HepG2 (cell line): ENCODE data around the gene ADAMTS4. TPM values are rescaled to one million over a fixed set of nuclear protein-coding genes. Genes with fewer than 3 reads are reported as not detected.

ENCODE experiments used
- CREB1 ChIP-seq, 2 experiments: fragments of 450-650 bp in 1 of 2; IDR thresholded peaks; 2 replicates each; pipeline ENCODE4 v1.6.1; 2016 to 2017; ENCODE audit warnings: control low read depth in 1 of 2, mild to moderate bottlenecking in 1 of 2, missing compliant biosample characterization in 1 of 2, missing genetic modification characterization in 1 of 2
- DNMT3B ChIP-seq: conservative IDR thresholded peaks from 2 replicates; pipeline ENCODE4 v1.6.1; 2016; ENCODE audit warnings: missing biosample characterization, control low read depth
- DZIP1 ChIP-seq: sonication (generic); formaldehyde crosslinking; IDR thresholded peaks from 2 replicates; pipeline ENCODE4 v1.5.0; 2020; ENCODE audit warnings: mild to moderate bottlenecking, missing genetic modification reagents
- GMEB2 ChIP-seq: IDR thresholded peaks from 2 replicates; pipeline ENCODE4 v1.6.1; 2016; ENCODE audit warnings: missing biosample characterization, missing genetic modification reagents, low read depth
- GRHL1 ChIP-seq: sonication (generic); formaldehyde crosslinking; conservative IDR thresholded peaks from 2 replicates; pipeline ENCODE4 v1.8.0; 2022; ENCODE audit warnings: missing genetic modification reagents
- HDAC6 ChIP-seq: fragments of 200-600 bp; sonication (generic); IDR thresholded peaks from 2 replicates; pipeline ENCODE4 v1.7.0; 2017; ENCODE audit warnings: mild to moderate bottlenecking, antibody characterized with exemption, low read length, low read depth
- KDM4B ChIP-seq: sonication (generic); formaldehyde crosslinking; IDR thresholded peaks from 2 replicates; pipeline ENCODE4 v1.4.0; 2020; ENCODE audit warnings: missing genetic modification reagents
- MTA1 ChIP-seq: sonication (generic); formaldehyde crosslinking; IDR thresholded peaks from 2 replicates; pipeline ENCODE4 v1.4.0; 2020; ENCODE audit warnings: missing genetic modification reagents, mild to moderate bottlenecking, borderline replicate concordance
- PPARG ChIP-seq: conservative IDR thresholded peaks from 2 replicates; pipeline ENCODE4 v1.6.1; 2016; ENCODE audit warnings: missing biosample characterization, missing genetic modification reagents
- RBAK ChIP-seq: sonication (generic); formaldehyde crosslinking; IDR thresholded peaks from 2 replicates; pipeline ENCODE4 v1.5.1; 2020; ENCODE audit warnings: mild to moderate bottlenecking, missing genetic modification reagents
- SKI ChIP-seq: fragments of 450-650 bp; IDR thresholded peaks from one replicate; pipeline ENCODE4 v1.6.1; 2018; ENCODE audit warnings: mild to moderate bottlenecking; ENCODE audit not compliant: partially characterized antibody
- SRSF1 ChIP-seq: fragments of 200-400 bp; formaldehyde crosslinking; optimal IDR thresholded peaks from 2 replicates; pipeline ENCODE3; 2017; ENCODE audit warnings: mild to moderate bottlenecking, low read depth, low read length, moderate library complexity
- TGIF2 ChIP-seq: IDR thresholded peaks from 2 replicates; pipeline ENCODE4 v1.6.1; 2016; ENCODE audit warnings: control low read depth, missing compliant biosample characterization
- YEATS2 ChIP-seq: sonication (generic); formaldehyde crosslinking; IDR thresholded peaks from 2 replicates; pipeline ENCODE4 v1.4.0; 2020; ENCODE audit warnings: missing genetic modification reagents, borderline replicate concordance
- ZBTB7A ChIP-seq: sonication (generic); formaldehyde crosslinking; IDR thresholded peaks from 2 replicates; pipeline ENCODE4 v1.8.0; 2022; ENCODE audit warnings: mild to moderate bottlenecking, missing genetic modification reagents
- ZMYM3 ChIP-seq: sonication (generic); formaldehyde crosslinking; IDR thresholded peaks from 2 replicates; pipeline ENCODE4 v1.5.1; 2020; ENCODE audit warnings: mild to moderate bottlenecking, missing genetic modification reagents
- ZNF20 ChIP-seq: sonication (generic); formaldehyde crosslinking; IDR thresholded peaks from 2 replicates; pipeline ENCODE4 v1.4.0; 2020; ENCODE audit warnings: mild to moderate bottlenecking, moderate library complexity, missing genetic modification reagents
- ZNF3 ChIP-seq: IDR thresholded peaks from 2 replicates; pipeline ENCODE4 v1.7.0; 2017; ENCODE audit warnings: inconsistent platforms
- ZNF326 ChIP-seq: sonication (generic); formaldehyde crosslinking; IDR thresholded peaks from 2 replicates; pipeline ENCODE4 v1.4.0; 2020; ENCODE audit warnings: missing genetic modification reagents, borderline replicate concordance
- ZNF430 ChIP-seq: sonication (generic); formaldehyde crosslinking; IDR thresholded peaks from 2 replicates; pipeline ENCODE4 v1.9.0; 2021; ENCODE audit warnings: mild to moderate bottlenecking, missing genetic modification reagents
- ZNF543 ChIP-seq: sonication (generic); formaldehyde crosslinking; IDR thresholded peaks from 2 replicates; pipeline ENCODE4 v1.4.0; 2020; ENCODE audit warnings: mild to moderate bottlenecking, missing genetic modification reagents
- ZNF558 ChIP-seq: sonication (generic); formaldehyde crosslinking; IDR thresholded peaks from 2 replicates; pipeline ENCODE4 v1.9.0; 2022; ENCODE audit warnings: mild to moderate bottlenecking, missing genetic modification reagents, borderline replicate concordance
- ZNF562 ChIP-seq: sonication (generic); formaldehyde crosslinking; IDR thresholded peaks from 2 replicates; pipeline ENCODE4 v1.8.0; 2022; ENCODE audit warnings: missing genetic modification reagents, borderline replicate concordance
- ZNF580 ChIP-seq: IDR thresholded peaks from 2 replicates; pipeline ENCODE4 v1.6.1; 2016; ENCODE audit warnings: low read depth, borderline replicate concordance
- ZNF776 ChIP-seq: sonication (generic); formaldehyde crosslinking; IDR thresholded peaks from 2 replicates; pipeline ENCODE4 v1.4.0; 2020; ENCODE audit warnings: mild to moderate bottlenecking, missing genetic modification reagents
- polyA plus RNA-seq, 8 experiments: library from polyadenylated mRNA; depleted of rRNA in 3 of 8; stranded (reverse) in 7 of 8; unstranded in 1 of 8; fragments of >200 nt; fragmentation: Illumina TruSeq in 4 of 8; extraction: Trizol in 4 of 8; gene quantifications; 2 replicates each; pipeline versions ENCODE4 v1.2.1 to v1.2.3, GENCODE V29; 2011 to 2016; ENCODE audit warnings: low read depth in 4 of 8, missing spikeins in 1 of 8, mixed read lengths in 1 of 8; ENCODE audit not compliant: insufficient read depth in 1 of 8
- total RNA-seq, 5 experiments: library from RNA; depleted of rRNA; stranded (reverse); fragments of >200 nt; fragmentation: Illumina TruSeq; extraction: Trizol; gene quantifications; 2 replicates each; pipeline ENCODE4 v1.2.3, GENCODE V29; 2016; ENCODE audit warnings: low read depth in 1 of 5

The ADAMTS4 gene
- total and polyA plus RNA-seq, 2 of the 13 experiments (the other 11 are each of a cell fraction or from before 2014, with no cell fraction given), result 0.51 to 1.7 TPM

- TF ChIP-seq DZIP1 (CRISPR knock-in tag) (no peak), SRSF1 (no peak), KDM4B (CRISPR knock-in tag) (0 out of 2 replicates have a peak, but pooled peaks have one; percentile 25), ZNF580 (no peak; the same call in 1 of the 2 replicates), HDAC6 (no peak), ZNF3 (CRISPR knock-in tag) (no peak), MTA1 (CRISPR knock-in tag) (peak; percentile 73; the same call in 1 of the 2 replicates), RBAK (CRISPR knock-in tag) (no peak), YEATS2 (CRISPR knock-in tag) (peak; percentile 40; the same call in 1 of the 2 replicates), ZNF326 (CRISPR knock-in tag) (no peak), ZMYM3 (CRISPR knock-in tag) (no peak), GMEB2 (CRISPR knock-in tag) (no peak), DNMT3B (no peak), ZBTB7A (CRISPR knock-in tag) (peak; percentile 90), ZNF776 (CRISPR knock-in tag) (no peak), ZNF562 (0 out of 2 replicates have a peak, but pooled peaks have one; percentile 15), ZNF20 (CRISPR knock-in tag) (no peak), GRHL1 (no peak), ZNF558 (peak; percentile 66; the same call in 1 of the 2 replicates), ZNF430 (CRISPR knock-in tag) (peak; percentile 87), CREB1 (IDR thresholded peaks at IDR 0.05) (no peak), CREB1 (CRISPR knock-in tag; IDR thresholded peaks at IDR 0.05) (peak; percentile 73), TGIF2 (CRISPR knock-in tag) (0 out of 2 replicates have a peak, but pooled peaks have one; percentile 26), SKI (no peak), ZNF543 (CRISPR knock-in tag) (no peak), PPARG (CRISPR knock-in tag) (peak; percentile 89)
Observed at GRCh38 chr1:161218301-161219077, 19.6 kb upstream of the ADAMTS4 start (continued).
